Measurements from ENCODE around the gene MC1R. TPM values are rescaled to one million over a fixed set of nuclear protein-coding genes. Genes with fewer than 3 reads are reported as not detected.
A peak's percentile ranks its signal among the peaks of the same experiment; 100 is the strongest.
"Not testable (repeated sequence)": the region's sequence is repeated elsewhere in the genome, so short reads cannot be mapped to it uniquely, and the experiment has no call there.

The MC1R gene
- total RNA-seq, 1 donor from 2014 or later, result 1.1 TPM

DNA sequence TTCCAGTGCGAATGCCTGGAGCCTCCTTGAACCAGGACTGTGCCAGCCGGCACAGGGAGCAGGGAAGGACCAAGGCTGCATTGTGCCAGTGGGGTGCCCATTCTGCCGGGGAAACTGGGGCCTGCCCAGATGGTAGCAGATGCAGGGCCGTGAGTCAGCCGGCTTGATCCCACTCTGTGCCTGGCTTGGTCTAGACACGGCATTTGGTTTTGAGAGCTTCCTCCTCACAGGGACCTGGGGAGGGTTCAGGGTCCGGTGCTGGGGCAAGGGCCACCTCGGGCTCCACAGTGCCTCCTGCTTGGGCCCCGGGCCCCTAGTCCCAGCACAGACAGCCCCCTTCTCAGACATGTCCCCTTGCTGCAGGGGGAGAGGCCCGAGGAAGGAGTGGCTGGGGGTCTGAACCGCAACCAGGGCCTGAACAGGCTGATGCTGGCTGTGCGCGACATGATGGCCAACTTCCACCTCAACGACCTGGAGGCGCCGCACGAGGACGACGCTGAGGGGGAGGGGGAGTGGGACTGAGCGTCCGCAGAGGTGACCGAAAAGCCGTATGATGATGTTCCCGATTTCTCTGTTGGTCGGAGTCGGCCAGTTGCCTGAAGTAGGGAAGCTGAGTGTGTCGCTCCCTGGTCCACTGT is 7.8 kb upstream of the MC1R start:
- DNase-seq (no peak), ATAC-seq (ENCODE audit: poor library complexity) (peak; percentile 4)
- intact Hi-C loops (cut with DNase I), result no loop called here

DNA sequence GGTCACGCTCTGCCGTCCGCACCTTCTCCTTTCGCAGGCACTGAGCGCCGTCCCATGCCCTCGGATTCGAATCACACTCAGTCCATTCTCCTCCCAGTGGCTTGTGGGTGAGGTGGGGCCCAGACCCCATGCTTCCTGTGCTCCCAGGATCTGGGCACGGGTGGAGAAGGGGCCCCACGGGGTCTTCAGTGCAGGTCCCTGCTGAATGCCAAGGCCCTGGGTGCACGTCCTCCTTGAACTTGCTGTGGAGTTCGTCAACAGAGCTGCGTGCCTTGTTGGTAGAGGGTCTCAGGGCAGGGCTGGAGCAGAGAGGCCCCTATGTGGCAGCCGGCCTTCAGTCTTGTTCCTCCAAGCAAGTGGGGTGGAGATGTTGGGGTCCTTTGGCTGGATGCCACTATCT is 7.3 kb upstream of the MC1R start:
- ATAC-seq (ENCODE audit: poor library complexity) (no peak), DNase-seq (no peak)
- intact Hi-C loops (cut with DNase I), result no loop called here

DNA sequence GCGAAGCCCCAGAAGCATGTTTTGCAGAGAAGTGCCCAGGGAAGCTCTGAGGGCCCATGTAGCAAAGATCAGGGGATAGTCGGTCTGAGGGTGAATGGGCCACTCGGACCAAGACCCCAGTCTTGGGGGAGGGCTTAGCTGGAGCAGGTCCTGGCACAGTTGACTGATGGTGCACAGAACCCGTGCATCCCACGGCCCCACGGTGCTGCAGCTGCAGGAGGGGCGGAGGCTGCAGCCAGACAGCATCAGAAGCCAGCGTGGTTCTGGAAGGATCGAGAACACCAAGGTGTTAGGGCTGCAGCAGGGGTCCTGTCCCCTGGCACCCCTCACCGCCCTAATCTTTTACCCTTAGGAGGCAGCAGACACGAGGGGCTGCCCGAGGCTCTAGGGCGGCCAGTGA is 6.5 kb upstream of the MC1R start:
- intact Hi-C loops (cut with DNase I), result no loop called here
- ATAC-seq (ENCODE audit: poor library complexity) (no peak), DNase-seq (no peak)

DNA sequence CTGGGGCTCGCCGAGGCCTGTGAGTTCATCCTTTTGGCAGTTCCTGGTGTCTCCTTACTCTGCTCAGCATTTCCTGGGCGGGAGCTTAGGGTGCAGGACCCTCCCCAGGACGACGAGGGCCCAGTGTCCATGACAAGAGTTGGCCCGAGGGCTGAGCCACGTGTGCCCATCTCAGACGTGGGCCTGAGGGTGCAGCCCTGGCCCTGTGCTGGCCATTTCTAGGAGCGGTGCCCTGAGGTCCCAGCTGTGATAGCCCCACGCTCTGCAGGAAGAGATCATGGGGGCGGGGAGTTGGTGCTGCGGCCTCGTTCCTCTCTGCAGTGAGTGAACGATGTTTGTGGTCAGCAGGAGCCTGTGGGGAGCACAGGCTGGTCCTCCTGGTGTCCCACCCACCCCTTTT is 6.0 kb upstream of the MC1R start:
- intact Hi-C loops (cut with DNase I), result no loop called here
- no peak for ATAC-seq (ENCODE audit: poor library complexity)
- no peak for DNase-seq

DNA sequence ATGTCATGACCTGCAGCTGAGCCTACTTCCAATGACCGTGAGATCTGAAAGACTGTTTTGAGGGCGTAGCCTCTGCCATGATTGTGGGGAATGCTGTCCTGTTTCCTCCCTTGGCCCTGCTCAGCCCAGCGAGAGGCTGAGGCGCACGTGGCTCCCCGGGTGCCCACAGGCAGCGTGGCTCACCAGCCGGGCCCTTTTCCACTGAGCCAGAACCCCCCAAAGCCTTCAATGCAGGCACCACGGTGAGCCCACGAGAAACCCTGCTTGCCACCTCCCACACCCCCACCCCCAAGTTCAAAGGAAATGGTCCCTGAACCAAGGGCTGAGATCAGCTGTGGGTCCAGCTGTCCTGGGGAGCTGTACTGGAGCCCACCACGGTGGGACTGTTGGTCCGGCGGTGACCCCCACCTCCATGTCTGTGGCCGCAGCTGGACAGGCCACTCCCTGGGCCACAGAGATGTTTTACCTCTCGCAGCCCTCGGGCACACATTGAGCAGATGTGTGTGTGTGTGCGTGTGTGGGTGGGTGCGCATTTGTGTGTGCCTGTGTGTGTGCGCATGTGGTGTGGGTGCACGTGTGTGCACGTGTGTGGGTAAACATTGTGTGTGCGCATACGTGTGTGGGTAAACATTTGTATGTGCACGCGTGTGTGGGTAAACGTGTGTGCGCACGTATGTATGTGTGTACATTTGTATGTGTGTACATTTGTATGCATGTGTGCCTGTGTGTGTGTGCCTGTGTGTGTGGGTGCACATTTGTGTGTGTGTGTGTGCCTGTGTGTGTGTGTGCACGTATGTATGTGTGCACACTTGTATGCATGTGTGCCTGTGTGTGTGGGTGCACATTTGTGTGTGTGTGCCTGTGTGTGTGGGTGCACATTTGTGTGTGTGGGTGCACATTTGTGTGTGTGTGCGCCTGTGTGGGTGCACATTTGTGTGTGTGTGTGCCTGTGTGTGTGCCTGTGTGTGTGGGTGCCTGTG is 5.0 kb upstream of the MC1R start:
- ATAC-seq (ENCODE audit: poor library complexity) (no peak), DNase-seq (no peak)
- intact Hi-C loops (cut with DNase I), result no loop called here

DNA sequence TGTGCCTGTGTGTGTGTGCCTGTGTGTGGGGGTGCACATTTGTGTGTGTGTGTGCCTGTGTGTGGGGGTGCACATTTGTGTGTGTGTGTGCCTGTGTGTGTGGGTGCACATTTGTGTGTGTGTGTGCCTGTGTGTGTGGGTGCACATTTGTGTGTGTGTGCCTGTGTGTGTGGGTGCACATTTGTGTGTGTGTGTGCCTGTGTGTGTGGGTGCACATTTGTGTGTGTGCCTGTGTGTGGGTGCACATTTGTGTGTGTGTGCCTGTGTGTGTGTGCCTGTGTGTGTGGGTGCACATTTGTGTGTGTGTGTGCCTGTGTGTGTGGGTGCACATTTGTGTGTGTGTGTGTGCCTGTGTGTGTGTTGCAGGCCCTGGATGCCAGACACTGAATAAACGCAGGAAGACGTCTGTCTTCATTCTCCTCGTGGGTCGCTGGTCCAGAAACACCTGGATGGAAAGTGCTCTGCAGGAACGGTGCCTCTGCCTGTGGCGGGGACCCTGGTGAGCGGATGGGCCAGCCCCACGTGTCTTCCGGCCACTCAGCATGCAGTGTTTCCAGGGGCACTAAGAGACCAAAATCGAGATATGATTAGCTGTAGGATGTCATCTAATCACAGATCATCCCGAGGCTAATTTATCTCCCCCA is 3.9 kb upstream of the MC1R start:
- DNase-seq; intact Hi-C loops (cut with DNase I); ATAC-seq (ENCODE audit: poor library complexity): not testable (repeated sequence)

DNA sequence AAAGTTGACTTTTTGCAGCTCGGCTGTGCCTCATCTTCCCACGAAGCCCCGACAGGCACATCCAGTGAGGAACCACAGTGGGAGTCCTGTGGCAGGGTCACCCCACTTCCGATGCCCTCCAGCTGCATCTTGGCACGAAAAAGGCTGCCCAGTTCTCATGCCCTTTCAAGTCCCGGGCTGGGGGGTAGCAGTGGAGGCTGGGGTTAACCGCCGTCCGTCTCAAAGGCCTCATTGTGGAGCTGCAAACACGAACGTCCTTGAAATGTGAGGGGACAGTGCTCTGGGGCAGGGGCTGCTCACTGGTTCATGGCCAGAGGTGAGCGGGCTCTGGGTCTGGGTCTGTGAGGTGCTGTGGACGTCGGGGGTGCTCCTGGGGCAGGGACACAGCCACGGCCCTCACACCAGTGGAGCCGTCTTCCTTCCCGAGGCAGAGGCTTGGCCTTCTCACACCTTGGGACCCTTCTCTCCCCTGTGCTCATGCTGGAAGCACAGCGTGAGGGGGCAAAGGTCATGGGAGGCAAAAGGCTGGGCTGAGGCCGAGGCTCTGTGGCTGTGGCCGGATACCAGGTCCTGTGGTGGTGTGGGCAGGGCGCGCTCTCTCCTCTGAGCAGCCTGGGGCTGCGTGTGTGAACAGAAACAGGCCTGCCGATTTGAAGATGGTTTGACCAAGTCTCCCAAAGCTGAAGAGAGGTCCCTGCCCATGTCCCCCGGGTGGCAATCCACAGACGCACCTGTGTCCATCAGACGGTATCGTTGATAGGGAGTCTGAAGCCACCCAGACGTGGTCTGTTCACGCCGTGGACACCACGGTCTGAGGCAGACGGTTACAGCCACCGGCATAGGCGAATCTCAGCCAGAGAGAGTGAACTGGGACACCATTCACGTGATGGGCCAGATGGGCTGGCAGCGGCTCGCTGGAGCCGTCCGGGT is 3.1 kb upstream of the MC1R start:
- intact Hi-C loops (cut with DNase I), result no loop called here
- DNase-seq (no peak), ATAC-seq (ENCODE audit: poor library complexity) (no peak)

DNA sequence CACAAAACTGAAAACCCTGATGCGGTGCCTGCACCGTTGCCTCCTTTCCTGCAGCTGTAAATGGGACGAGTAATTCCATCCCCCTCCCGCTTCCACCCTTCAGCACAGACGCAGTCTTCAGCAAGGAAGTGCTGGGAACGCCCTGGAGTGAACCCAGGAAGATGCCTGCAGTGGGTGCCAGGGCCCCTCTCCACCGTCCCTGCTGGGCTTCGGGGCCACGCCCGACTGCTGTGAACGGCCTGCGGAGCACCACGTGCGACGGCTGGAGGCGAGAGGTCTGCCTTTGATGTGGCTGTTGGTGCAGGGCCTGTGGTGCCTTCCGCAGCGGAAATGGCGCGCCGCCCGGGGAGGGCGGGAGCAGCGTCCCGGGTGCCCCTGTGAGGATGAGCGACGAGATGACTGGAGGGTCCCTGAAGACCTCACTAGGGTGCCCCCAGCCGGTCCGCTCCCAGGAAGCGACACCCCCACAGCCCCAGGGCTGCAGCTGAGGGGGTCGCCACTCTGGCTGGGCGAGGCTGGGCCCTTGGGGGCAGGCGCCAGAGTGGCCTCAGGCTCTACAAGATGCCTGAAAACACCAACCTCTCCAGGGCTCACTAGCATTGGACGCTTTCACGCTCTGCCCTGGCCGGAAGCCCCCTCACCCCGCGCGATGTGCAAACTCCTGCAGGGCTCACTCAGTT is 749 bp upstream of the MC1R start:
- intact Hi-C loops (cut with DNase I), result no loop called here
- ATAC-seq (ENCODE audit: poor library complexity), result peak; percentile 75
- peak; percentile 91 for DNase-seq

DNA sequence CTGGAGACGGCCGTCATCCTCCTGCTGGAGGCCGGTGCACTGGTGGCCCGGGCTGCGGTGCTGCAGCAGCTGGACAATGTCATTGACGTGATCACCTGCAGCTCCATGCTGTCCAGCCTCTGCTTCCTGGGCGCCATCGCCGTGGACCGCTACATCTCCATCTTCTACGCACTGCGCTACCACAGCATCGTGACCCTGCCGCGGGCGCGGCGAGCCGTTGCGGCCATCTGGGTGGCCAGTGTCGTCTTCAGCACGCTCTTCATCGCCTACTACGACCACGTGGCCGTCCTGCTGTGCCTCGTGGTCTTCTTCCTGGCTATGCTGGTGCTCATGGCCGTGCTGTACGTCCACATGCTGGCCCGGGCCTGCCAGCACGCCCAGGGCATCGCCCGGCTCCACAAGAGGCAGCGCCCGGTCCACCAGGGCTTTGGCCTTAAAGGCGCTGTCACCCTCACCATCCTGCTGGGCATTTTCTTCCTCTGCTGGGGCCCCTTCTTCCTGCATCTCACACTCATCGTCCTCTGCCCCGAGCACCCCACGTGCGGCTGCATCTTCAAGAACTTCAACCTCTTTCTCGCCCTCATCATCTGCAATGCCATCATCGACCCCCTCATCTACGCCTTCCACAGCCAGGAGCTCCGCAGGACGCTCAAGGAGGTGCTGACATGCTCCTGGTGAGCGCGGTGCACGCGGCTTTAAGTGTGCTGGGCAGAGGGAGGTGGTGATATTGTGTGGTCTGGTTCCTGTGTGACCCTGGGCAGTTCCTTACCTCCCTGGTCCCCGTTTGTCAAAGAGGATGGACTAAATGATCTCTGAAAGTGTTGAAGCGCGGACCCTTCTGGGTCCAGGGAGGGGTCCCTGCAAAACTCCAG is 1.1 kb downstream of the MC1R start:
- ATAC-seq (ENCODE audit: poor library complexity) (no peak), DNase-seq (no peak)
- intact Hi-C loops (cut with DNase I), result no loop called here

DNA sequence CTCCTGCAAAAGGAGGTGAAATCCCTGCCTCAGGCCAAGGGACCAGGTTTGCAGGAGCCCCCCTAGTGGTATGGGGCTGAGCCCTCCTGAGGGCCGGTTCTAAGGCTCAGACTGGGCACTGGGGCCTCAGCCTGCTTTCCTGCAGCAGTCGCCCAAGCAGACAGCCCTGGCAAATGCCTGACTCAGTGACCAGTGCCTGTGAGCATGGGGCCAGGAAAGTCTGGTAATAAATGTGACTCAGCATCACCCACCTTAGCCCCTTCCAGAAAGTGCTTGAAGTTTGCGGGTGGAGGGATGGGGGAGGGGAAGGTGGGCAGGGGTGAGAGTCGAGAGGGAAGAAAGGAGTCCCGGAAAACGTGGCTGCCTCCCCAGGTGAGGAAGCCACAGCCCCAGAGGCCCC is 2.1 kb downstream of the MC1R start:
- DNase-seq (no peak), ATAC-seq (ENCODE audit: poor library complexity) (no peak)
- intact Hi-C loops (cut with DNase I), result no loop called here

DNA sequence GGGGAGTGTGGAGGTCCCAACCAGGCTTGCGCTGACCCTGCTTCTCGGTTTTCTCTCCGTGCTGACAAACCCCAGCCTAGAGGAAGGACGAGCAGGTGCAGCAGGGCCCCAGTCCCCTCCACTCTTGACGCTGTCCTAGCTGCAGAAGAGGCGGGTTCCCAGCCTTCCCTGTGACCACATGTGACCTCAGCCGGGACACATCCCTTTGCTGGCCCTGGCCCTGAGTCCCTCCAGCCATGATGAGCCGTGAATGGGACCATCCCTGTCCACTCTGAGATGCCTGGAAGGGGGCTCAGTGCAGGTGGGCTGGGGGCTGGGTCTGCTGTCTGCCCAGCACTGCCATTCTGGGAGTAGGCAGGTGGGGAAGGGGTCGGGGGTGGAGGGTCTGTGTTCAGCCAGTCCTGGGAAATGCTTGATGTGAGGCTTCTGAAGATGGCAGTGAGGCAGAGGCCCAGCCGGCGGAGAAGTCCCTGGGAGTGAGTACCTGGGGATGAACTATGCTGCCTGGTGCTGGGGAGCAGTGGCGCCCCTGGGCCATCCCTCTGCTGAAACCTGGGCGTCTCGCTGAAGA is 2.6 kb downstream of the MC1R start:
- no peak for DNase-seq
- no peak for ATAC-seq (ENCODE audit: poor library complexity)

DNA sequence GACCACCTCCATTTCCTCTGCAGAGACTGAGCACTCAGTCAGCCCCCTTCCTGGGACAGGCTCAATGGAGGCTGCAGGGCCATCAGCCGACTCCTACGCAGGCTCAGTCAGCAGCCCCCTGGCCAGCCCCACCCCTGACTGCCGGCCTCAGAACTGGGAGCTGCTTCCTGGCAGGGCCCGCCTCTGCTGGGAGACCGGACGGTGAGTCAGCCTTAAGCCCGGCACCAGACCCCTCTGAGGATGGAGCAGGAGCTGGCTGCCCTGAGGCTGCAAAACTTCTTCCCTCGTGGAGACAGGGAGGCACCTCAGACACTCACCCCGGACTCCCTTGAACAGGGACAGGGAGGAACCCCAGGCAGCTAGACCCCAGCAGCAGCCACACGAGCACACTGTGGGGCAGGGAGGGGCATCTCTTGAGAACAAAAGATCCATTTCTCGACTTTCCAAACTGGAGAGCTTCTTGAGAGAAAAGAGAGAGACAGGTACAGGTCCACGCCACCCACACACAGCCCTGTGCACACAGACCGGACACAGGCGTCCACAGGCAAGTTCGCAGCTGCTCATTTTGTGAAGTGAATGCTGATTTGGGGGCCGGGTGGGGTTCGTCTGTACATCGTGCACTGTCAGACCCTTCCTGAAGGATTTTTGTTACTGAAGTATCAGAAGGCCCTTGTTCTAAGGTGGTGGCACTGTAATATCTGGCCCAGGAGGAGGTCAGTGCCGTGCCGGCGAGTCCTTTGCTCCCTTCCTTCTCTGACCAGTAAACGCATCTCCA is 3.2 kb downstream of the MC1R start:
- DNase-seq (peak; percentile 89), ATAC-seq (ENCODE audit: poor library complexity) (peak; percentile 29)
- intact Hi-C loops (cut with DNase I), result no loop called here

More for the DNA sequence above, 2.6 kb downstream of the MC1R start:
- intact Hi-C loops (cut with DNase I), result no loop called here

DNA sequence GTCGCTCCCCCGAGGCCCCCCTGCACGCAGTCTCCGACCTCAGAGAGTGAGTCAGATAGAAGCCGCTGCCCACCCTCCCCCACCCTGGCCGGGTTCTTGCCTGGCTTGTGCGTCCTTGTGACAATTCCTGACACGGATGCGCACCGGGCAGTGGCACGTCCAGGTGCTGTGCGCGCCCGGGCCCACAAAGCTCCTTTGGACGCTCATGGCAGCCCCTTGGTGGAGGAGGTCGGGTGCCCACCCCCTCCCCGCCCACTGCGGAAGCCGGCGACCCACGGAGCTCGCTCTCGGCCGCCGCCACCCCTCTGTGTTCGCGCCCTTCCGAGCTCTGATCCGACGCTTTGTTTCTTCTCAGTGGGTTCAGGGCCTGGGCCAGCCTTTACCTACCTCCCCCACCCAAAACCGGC is 3.8 kb downstream of the MC1R start:
- peak; percentile 84 for DNase-seq
- no peak for ATAC-seq (ENCODE audit: poor library complexity)

DNA sequence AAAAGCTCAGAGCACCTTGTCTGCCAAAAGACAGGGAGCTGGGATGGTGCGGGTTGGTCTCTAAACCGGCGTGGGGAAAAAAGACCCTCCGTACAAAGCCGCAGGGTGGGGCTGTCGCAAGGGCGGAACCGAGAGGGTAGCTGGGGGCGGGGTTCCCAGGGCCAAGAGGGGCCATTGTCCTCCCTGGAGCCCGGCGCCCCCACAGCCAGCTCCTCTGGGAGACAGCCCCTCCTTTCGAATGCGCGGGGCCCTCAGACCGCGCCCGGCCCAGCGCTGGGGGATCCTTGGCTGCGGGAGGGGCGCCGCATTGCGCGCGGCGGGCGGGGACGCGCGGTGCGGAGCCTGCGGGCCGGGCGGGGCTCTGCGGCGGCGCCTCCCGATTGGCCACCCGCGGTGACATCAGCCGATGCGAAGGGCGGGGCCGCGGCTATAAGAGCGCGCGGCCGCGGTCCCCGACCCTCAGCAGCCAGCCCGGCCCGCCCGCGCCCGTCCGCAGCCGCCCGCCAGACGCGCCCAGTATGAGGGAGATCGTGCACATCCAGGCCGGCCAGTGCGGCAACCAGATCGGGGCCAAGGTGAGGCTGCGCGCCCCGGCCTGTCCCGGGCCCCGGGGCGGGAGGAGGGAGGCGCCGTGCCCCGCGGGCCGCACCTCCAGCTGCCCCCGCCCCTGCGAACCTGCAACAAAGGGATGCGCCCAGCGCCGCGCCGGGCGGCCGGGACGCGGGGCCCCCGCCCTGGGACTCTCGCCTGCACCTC is 4.4 kb downstream of the MC1R start, which contains the start of gene TUBB3:
Gene TUBB3, plus strand, starts transcription at position 459 of the 756 bp plus-strand sequence. Its CDS starts 60 bp downstream, at position 519.
- ATAC-seq (ENCODE audit: poor library complexity), result peak; percentile 57
- peak; percentile 86 for DNase-seq
- intact Hi-C loops (cut with DNase I), result no loop called here

More for the DNA sequence above, 3.8 kb downstream of the MC1R start:
- intact Hi-C loops (cut with DNase I), result no loop called here

DNA sequence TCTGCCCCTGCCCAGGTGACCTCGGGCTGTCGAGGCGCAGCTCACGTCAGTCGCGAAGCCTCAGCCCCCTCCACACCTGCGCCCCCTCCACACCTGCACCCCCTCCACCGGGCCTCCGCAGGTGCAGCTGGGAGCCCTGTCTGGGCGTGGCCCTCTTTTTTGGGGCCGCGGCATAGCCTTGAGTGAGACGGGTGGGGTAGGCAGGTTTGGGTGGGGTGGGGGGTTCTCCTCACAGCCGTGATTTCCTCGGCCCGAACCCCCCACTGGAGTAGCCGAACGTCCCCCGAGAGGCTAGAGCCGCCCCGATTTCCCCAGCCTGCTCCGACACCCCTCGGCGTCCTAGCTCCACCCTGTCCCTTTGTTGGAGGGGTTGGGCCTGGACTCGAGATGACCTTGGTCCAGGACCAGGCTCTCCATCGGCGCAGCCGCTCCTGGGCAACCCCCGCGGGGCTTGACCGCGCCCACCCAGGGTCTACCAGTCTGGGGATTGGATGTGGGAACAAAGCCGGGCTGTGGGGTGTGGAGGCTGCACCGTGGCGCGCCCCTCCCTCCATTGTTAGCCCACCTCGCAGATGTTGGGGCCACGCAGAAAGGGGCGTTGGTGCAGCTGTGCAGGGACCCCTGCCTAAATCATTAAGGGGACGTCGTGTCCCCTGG is 5.1 kb downstream of the MC1R start:
- no peak for ATAC-seq (ENCODE audit: poor library complexity)
- no peak for DNase-seq
- intact Hi-C loops (cut with DNase I), result no loop called here
